ENCODE data around the gene LEP. TPM values are rescaled to one million over a fixed set of nuclear protein-coding genes. Genes with fewer than 3 reads are reported as not detected.

LEP gene
- total RNA-seq, 1 donor from 2014 or later = not detected

GRCh38 chr7:128255271-128255670 is 14.2 kb downstream of the LEP start:
- H3K4me3 ChIP-seq (ENCODE audit: low read depth, low read length) = no peak overlapping the region
- no peak for DNase-seq (ENCODE audit: low read depth)
- TF ChIP-seq CTCF (conservative IDR thresholded peaks at IDR 0.05; ENCODE audit: low read depth, low read length) = no peak

DNA sequence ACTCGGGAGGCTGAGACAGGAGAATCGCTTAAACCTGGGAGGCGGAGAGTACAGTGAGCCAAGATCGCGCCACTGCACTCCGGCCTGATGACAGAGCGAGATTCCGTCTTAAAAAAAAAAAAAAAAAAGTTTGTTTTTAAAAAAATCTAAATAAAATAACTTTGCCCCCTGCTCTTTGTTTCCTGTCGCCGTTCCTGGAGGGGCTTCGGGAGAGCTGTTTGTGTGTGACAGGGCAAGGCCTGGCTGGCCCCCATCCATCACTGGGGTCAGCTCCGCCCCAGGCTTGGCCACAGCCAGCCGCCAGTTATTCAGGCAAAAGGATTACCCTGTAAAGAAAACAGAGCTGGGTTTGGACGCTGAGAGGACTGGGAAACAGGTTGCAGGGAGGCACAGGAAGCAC is 16.4 kb downstream of the LEP start:
- H3K4me3 ChIP-seq (ENCODE audit: low read depth, low read length) = no peak overlapping the region
- no peak for TF ChIP-seq CTCF (conservative IDR thresholded peaks at IDR 0.05; ENCODE audit: low read depth, low read length)
- DNase-seq (ENCODE audit: low read depth) = no peak

DNA sequence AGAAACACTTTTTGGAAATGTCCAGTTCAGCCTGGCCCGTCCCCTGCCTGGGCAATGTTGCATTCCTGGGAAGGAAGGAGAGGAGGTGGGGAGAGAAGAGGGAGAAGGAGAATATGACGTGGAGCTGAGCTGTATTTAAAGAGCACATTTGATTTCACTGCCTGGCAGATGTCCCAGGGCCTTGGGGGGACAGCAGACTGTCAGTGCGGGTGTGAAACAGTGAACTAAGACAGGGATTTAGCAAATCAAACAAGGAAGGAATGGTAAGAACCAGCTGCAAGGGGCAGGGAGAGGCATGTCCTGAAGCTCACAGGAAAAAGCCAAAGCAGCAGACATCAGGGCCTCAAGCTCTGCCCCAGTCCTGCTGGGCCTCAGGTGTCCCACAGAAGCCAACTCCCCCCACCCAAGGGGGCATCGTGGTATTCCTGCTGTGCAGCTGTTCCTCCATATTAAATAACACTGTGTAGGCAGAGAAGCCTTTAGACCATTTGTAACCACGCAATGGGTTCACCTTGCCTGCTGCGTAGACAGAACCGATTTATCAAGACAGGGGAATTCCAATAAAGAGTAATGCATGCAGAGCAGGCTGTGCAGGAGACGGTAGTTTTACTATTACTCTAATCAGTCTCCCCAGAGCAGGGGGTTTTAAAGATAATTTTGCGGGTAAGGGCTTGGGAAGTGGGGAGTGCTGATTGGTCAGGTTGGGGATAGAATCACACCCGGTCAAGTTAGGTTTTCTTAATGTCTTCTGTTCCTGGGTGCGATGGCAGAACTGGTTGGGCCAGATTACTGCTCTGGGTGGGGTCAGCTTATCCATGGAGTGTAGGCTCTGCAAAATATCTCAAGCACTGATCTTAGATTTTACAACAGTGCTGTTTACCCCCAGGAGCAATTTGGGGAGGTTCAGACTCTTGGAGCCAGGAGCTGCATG is 18.3 kb downstream of the LEP start:
- no peak for DNase-seq (ENCODE audit: low read depth)

DNA sequence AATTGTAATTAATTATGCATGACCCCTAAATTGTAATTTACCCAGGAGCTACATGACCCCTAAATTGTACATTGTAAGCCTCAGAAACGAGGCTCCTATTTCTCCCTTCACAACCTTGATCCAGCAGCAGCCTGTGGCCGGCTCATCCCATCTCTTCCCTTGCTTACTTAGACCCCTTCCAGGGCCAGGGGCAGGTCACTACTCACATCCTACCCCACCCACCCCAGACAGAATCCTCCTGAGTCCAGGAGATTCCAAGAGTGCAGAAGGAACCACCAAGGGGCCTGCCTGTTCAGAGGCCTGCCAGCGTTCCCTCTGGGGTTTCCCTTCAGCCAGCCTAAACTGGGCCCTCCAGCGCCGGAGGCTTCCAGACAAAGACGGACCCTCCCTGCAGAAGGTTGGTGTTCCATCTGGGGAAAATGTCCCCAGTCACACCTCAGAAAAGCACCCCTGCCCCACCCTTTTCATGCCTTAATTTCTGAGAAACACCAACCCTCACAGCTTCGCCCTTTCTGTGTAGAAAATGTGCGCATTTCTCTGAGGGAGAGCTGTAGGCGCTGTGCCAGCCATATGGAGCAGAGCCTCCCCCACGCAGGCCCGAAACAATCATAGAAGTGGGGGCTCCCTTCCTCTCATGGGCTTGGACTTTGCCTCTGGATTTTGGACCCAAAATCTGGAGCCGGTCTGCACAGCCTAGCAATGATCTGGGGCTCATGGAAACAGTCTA is 19.2 kb downstream of the LEP start:
- no peak for TF ChIP-seq CTCF (conservative IDR thresholded peaks at IDR 0.05; ENCODE audit: low read depth, low read length)
- no peak overlapping the region for H3K4me3 ChIP-seq (ENCODE audit: low read depth, low read length)
- DNase-seq (ENCODE audit: low read depth) = no peak

More for the DNA sequence above, 18.3 kb downstream of the LEP start:
- no peak overlapping the region for H3K4me3 ChIP-seq (ENCODE audit: low read depth, low read length)
- no peak for TF ChIP-seq CTCF (conservative IDR thresholded peaks at IDR 0.05; ENCODE audit: low read depth, low read length)

GRCh38 chr7:128262273-128263028 is 21.4 kb downstream of the LEP start:
- DNase-seq (ENCODE audit: low read depth) = no peak
- TF ChIP-seq CTCF (conservative IDR thresholded peaks at IDR 0.05; ENCODE audit: low read depth, low read length) = no peak
- no peak overlapping the region for H3K4me3 ChIP-seq (ENCODE audit: low read depth, low read length)

GRCh38 chr7:128263420-128263819 is 22.3 kb downstream of the LEP start:
- DNase-seq (ENCODE audit: low read depth) = no peak
- no peak for TF ChIP-seq CTCF (conservative IDR thresholded peaks at IDR 0.05; ENCODE audit: low read depth, low read length)
- no peak overlapping the region for H3K4me3 ChIP-seq (ENCODE audit: low read depth, low read length)

Measured in epithelial cell of proximal tubule (primary cell).